Kidney (tissue), 14 donors: ENCODE measurements around the gene SLC41A3. TPM values are rescaled to one million over a fixed set of nuclear protein-coding genes. Genes with fewer than 3 reads are reported as not detected.

Source experiments
- DNase-seq, 5 donors: peaks; one replicate each; pipeline ENCODE4 v3.0.0-alpha.2; 2013 to 2020
- FAIRE-seq: peaks from 2 replicates; lab custom pipeline; 2012; peaks lifted over from hg19 to GRCh38; lab: Jason Lieb, UNC
- H3K27ac ChIP-seq, 2 donors: one replicate each; pipeline ENCODE4 v1.7.0; 2013; ENCODE audit warnings: low read depth in 2 of 2, low read length in 2 of 2, inconsistent platforms in 1 of 2
- H3K27me3 ChIP-seq: one replicate; pipeline ENCODE4 v1.7.1; 2013; ENCODE audit warnings: low read length, inconsistent platforms; ENCODE audit not compliant: control insufficient read depth, insufficient read depth
- H3K36me3 ChIP-seq, 3 donors: one replicate each; pipeline versions ENCODE4 v1.7.0 to v1.7.1; 2013; ENCODE audit warnings: low read length in 3 of 3, control low read depth in 1 of 3, inconsistent platforms in 1 of 3; ENCODE audit not compliant: insufficient read depth in 3 of 3, control insufficient read depth in 2 of 3
- H3K4me1 ChIP-seq, 3 donors: one replicate each; pipeline versions ENCODE4 v1.7.0 to v1.7.1; 2013; ENCODE audit warnings: low read length in 3 of 3, inconsistent platforms in 1 of 3, low read depth in 1 of 3; ENCODE audit not compliant: control insufficient read depth in 2 of 3, insufficient read depth in 2 of 3
- H3K4me3 ChIP-seq, 3 donors: one replicate each; pipeline versions ENCODE4 v1.7.0 to v1.8.1; 2013; ENCODE audit warnings: low read length in 3 of 3, control low read depth in 1 of 3, inconsistent platforms in 1 of 3
- H3K9ac ChIP-seq, 3 donors: one replicate each; pipeline versions ENCODE4 v1.7.0 to v1.7.1; 2013; ENCODE audit warnings: low read length in 3 of 3, control low read depth in 1 of 3, inconsistent platforms in 1 of 3
- H3K9me3 ChIP-seq, 3 donors: one replicate each; pipeline versions ENCODE4 v1.7.0 to v1.7.1; 2013; ENCODE audit warnings: low read length in 3 of 3, control low read depth in 1 of 3, inconsistent platforms in 1 of 3; ENCODE audit not compliant: control insufficient read depth in 2 of 3, insufficient read depth in 1 of 3
- intact Hi-C: fragments of 100-400 bp; cut with DNase I; formaldehyde crosslinking; loops from one replicate; pipeline ENCODE4 v1.11.1; 2022
- polyA plus RNA-seq: library from polyadenylated mRNA; stranded (reverse); fragments of 350-450 nt; fragmentation: Illumina TruSeq; extraction: RNeasy Lipid Tissue Mini Kit (QIAGEN cat#74804); gene quantifications from one replicate; pipeline ENCODE4 v1.2.3, GENCODE V29; 2014; ENCODE audit warnings: low read depth, low replicate concordance; ENCODE audit not compliant: insufficient read depth
- total RNA-seq: library from RNA; stranded (reverse); fragmentation: NEBNext Ultra II Directional; extraction: Animal tissue kit (Norgen Biotek cat#: 25700); gene quantifications from one replicate; pipeline ENCODE4 v1.2.1, GENCODE V29; 2021
- TF ChIP-seq, protein P1 (sequence below): IDR thresholded peaks from 3 replicates; pipeline ENCODE4 v1.5.1; 2012; ENCODE audit warnings: mild to moderate bottlenecking, moderate library complexity, borderline replicate concordance; ENCODE audit not compliant: insufficient read depth; ENCODE audit errors: extremely low read depth
- donor health status: control.
- donor health status: control.
- donor health status: control.
- donor health status: control.
- donor health status: control.
- donor health status: DM: yes; HTN: yes; CAD: no.
- donor health status: Normal renal cell carcinoma (clear cell type).

SLC41A3 gene
- total and polyA plus RNA-seq, 2 donors from 2014 or later, result 31.6 to 74.3 TPM

DNA sequence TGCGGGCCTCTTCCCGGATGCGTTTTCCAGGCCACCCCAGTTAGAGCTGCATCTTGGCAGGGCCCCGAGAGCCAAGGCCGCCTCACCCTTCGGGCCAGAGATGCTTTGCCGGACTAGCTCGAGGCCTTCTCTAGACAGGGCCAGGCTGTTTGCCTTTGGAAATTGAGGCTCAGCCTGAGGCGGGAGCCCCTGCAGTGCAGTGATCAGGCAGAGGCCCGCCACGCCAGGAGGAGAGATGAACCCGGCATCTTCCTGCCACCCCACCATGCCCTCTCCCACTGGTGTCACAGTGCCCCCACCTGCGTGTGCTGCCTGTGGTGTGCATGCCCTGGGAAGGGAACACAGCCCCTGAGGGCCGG is 123.9 kb downstream of the SLC41A3 start:
- Histone ChIP-seq H3K9me3 (peaks cover 0 to 4% (median 0%) of the 10 kb centered on the region in 3 donors), H3K36me3 (no peaks in the 10 kb centered on the region), H3K9ac (no peak overlapping the region), H3K27ac (no peak overlapping the region), H3K4me3 (no peak overlapping the region), H3K4me1 (no peaks in the 10 kb centered on the region), H3K27me3 (no peaks in the 10 kb centered on the region)
- no peak for FAIRE-seq
- TF ChIP-seq, protein P1, sequence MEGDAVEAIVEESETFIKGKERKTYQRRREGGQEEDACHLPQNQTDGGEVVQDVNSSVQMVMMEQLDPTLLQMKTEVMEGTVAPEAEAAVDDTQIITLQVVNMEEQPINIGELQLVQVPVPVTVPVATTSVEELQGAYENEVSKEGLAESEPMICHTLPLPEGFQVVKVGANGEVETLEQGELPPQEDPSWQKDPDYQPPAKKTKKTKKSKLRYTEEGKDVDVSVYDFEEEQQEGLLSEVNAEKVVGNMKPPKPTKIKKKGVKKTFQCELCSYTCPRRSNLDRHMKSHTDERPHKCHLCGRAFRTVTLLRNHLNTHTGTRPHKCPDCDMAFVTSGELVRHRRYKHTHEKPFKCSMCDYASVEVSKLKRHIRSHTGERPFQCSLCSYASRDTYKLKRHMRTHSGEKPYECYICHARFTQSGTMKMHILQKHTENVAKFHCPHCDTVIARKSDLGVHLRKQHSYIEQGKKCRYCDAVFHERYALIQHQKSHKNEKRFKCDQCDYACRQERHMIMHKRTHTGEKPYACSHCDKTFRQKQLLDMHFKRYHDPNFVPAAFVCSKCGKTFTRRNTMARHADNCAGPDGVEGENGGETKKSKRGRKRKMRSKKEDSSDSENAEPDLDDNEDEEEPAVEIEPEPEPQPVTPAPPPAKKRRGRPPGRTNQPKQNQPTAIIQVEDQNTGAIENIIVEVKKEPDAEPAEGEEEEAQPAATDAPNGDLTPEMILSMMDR, result no peak
- peak in 1 of 5 donors; percentile 28 for DNase-seq
- intact Hi-C loops, result no loop called here

GRCh38 chr3:125959317-125960065 is 124.4 kb downstream of the SLC41A3 start:
- Histone ChIP-seq H3K9me3 (peaks cover 0 to 4% (median 0%) of the 10 kb centered on the region in 3 donors), H3K36me3 (no peaks in the 10 kb centered on the region), H3K4me3 (no peak overlapping the region), H3K27ac (no peak overlapping the region), H3K27me3 (no peaks in the 10 kb centered on the region), H3K4me1 (no peaks in the 10 kb centered on the region), H3K9ac (no peak overlapping the region)
- FAIRE-seq (no peak), DNase-seq (peak in 1 of 5 donors; percentile 71)
- intact Hi-C loops, result no loop called here
- TF ChIP-seq, protein P1, result no peak

GRCh38 chr3:125958511-125959316 is 125.2 kb downstream of the SLC41A3 start:
- intact Hi-C loops, result no loop called here
- DNase-seq, result peak in 2 of 5 donors; percentile 55 to 65
- H3K4me3 ChIP-seq, result no peak overlapping the region
- no peaks in the 10 kb centered on the region for H3K27me3 ChIP-seq
- no peaks in the 10 kb centered on the region for H3K4me1 ChIP-seq
- H3K9ac ChIP-seq, result no peak overlapping the region
- H3K9me3 ChIP-seq, result no peaks in the 10 kb centered on the region
- TF ChIP-seq, protein P1, result no peak
- FAIRE-seq, result no peak
- no peaks in the 10 kb centered on the region for H3K36me3 ChIP-seq
- H3K27ac ChIP-seq, result no peak overlapping the region
